Ishikawa (cell line): ENCODE measurements around the gene ROBO2.
A peak's percentile ranks its signal among the peaks of the same experiment; 100 is the strongest.

ENCODE experiments used
- CEBPB ChIP-seq: IDR thresholded peaks from 2 replicates; pipeline ENCODE4 v1.6.1; 2012
- CREB1 ChIP-seq: IDR thresholded peaks from 2 replicates; pipeline ENCODE4 v1.6.1; 2012; ENCODE audit warnings: low read depth
- EGR1 ChIP-seq: IDR thresholded peaks from 2 replicates; pipeline ENCODE4 v1.6.1; 2012
- EP300 ChIP-seq: IDR thresholded peaks from 2 replicates; pipeline ENCODE4 v1.6.1; 2012; ENCODE audit warnings: borderline replicate concordance
- FOXM1 ChIP-seq: IDR thresholded peaks from 2 replicates; pipeline ENCODE4 v1.6.1; 2012; ENCODE audit warnings: low read depth, borderline replicate concordance
- MAX ChIP-seq: IDR thresholded peaks from 2 replicates; pipeline ENCODE4 v1.6.1; 2012
- NFIC ChIP-seq: IDR thresholded peaks from 2 replicates; pipeline ENCODE4 v1.6.1; 2012
- RAD21 ChIP-seq: IDR thresholded peaks from 2 replicates; pipeline ENCODE4 v1.6.1; 2012; ENCODE audit warnings: low read depth
- REST ChIP-seq: IDR thresholded peaks from 2 replicates; pipeline ENCODE4 v1.6.1; 2012; ENCODE audit warnings: low read depth, mild to moderate bottlenecking
- TAF1 ChIP-seq: IDR thresholded peaks from 2 replicates; pipeline ENCODE4 v1.6.1; 2012; ENCODE audit warnings: low read depth, mild to moderate bottlenecking
- TCF12 ChIP-seq: IDR thresholded peaks from 2 replicates; pipeline ENCODE4 v1.6.1; 2012; ENCODE audit warnings: low read depth
- TEAD4 ChIP-seq: IDR thresholded peaks from 2 replicates; pipeline ENCODE4 v1.6.1; 2012
- USF1 ChIP-seq: IDR thresholded peaks from 2 replicates; pipeline ENCODE4 v1.6.1; 2012
- YY1 ChIP-seq: IDR thresholded peaks from 2 replicates; pipeline ENCODE4 v1.6.1; 2012; ENCODE audit warnings: low read depth
- ZBTB7A ChIP-seq: IDR thresholded peaks from 2 replicates; pipeline ENCODE4 v1.6.1; 2012; ENCODE audit warnings: low read depth

Gene ROBO2

GRCh38 chr3:77254967-77255831 lies 215.3 kb downstream of the ROBO2 start:
- TF ChIP-seq USF1 = peak; percentile 76
- TF ChIP-seq REST = no peak
- no peak for TF ChIP-seq ZBTB7A
- peak; percentile 84 for TF ChIP-seq RAD21

- TF ChIP-seq REST = no peak
- no peak for TF ChIP-seq RAD21
- no peak for TF ChIP-seq CEBPB
- no peak for TF ChIP-seq ZBTB7A
- TF ChIP-seq TEAD4 = no peak
- no peak for TF ChIP-seq FOXM1
- no peak for TF ChIP-seq EP300
- no peak for TF ChIP-seq TAF1
- no peak for TF ChIP-seq MAX
- no peak for TF ChIP-seq TCF12
- TF ChIP-seq USF1 = no peak
Measured at GRCh38 chr3:77256584-77257503, 216.9 kb downstream of the ROBO2 start.

GRCh38 chr3:77259694-77260093 lies 219.8 kb downstream of the ROBO2 start:
- TF ChIP-seq EP300 (no peak), MAX (no peak)

- no peak for TF ChIP-seq EP300
- no peak for TF ChIP-seq USF1
Measured at GRCh38 chr3:77262361-77262760, 222.5 kb downstream of the ROBO2 start.

- TF ChIP-seq EGR1 = no peak
- no peak for TF ChIP-seq TAF1
- no peak for TF ChIP-seq TEAD4
- TF ChIP-seq RAD21 = no peak
- no peak for TF ChIP-seq CEBPB
- TF ChIP-seq CREB1 = no peak
- TF ChIP-seq NFIC = no peak
- TF ChIP-seq YY1 = no peak
Measured at GRCh38 chr3:77267589-77267988, 227.7 kb downstream of the ROBO2 start.

GRCh38 chr3:77271306-77271705 lies 231.4 kb downstream of the ROBO2 start:
- TF ChIP-seq ZBTB7A (no peak), CEBPB (no peak), CREB1 (no peak)

- TF ChIP-seq TAF1 (no peak), RAD21 (no peak), NFIC (no peak), CREB1 (no peak), FOXM1 (no peak), TEAD4 (no peak), EP300 (no peak), REST (no peak), CEBPB (no peak), ZBTB7A (no peak), TCF12 (no peak), MAX (no peak), EGR1 (no peak), YY1 (no peak), USF1 (no peak)
Measured at GRCh38 chr3:77271711-77272110, 231.8 kb downstream of the ROBO2 start.
